Spleen (tissue), 11 donors: ENCODE data around the gene MOV10. TPM values are rescaled to one million over a fixed set of nuclear protein-coding genes. Genes with fewer than 3 reads are reported as not detected.

Experiments
- DNase-seq: peaks from one replicate; pipeline ENCODE4 v3.0.0-alpha.2; 2020
- H3K27ac ChIP-seq, 8 donors: fragments of 200-600 bp; sonication (generic) in 7 of 8; 1 replicate in 4 of 8; 2 replicates in 4 of 8; pipeline versions ENCODE4 v1.5.0 to v1.8.0; 2016 to 2021; ENCODE audit warnings: inconsistent platforms in 4 of 8, mild to moderate bottlenecking in 4 of 8, moderate library complexity in 1 of 8
- H3K27me3 ChIP-seq, 7 donors: fragments of 200-600 bp; sonication (generic) in 6 of 7; replicated peaks in 1 of 7; 1 replicate in 4 of 7; 2 replicates in 3 of 7; pipeline versions ENCODE4 v1.5.0 to v1.8.0; 2016 to 2021; ENCODE audit warnings: inconsistent platforms in 3 of 7, mild to moderate bottlenecking in 1 of 7
- H3K36me3 ChIP-seq, 6 donors: fragments of 200-600 bp; sonication (generic) in 5 of 6; 1 replicate in 4 of 6; 2 replicates in 2 of 6; pipeline versions ENCODE4 v1.5.0 to v1.8.0; 2016 to 2021; ENCODE audit warnings: inconsistent platforms in 2 of 6
- H3K4me1 ChIP-seq, 6 donors: fragments of 200-600 bp; sonication (generic) in 5 of 6; 1 replicate in 3 of 6; 2 replicates in 3 of 6; pipeline versions ENCODE4 v1.5.0 to v1.8.0; 2016 to 2021; ENCODE audit warnings: inconsistent platforms in 3 of 6
- H3K4me3 ChIP-seq, 8 donors: fragments of 200-600 bp; sonication (generic) in 7 of 8; 1 replicate in 4 of 8; 2 replicates in 4 of 8; pipeline versions ENCODE4 v1.5.0 to v1.8.0; 2016 to 2021; ENCODE audit warnings: inconsistent platforms in 4 of 8, mild to moderate bottlenecking in 4 of 8, moderate library complexity in 2 of 8
- H3K9me3 ChIP-seq, 8 donors: fragments of 200-600 bp; sonication (generic) in 7 of 8; 1 replicate in 4 of 8; 2 replicates in 4 of 8; pipeline versions ENCODE4 v1.5.0 to v1.8.0; 2016 to 2021; ENCODE audit warnings: inconsistent platforms in 4 of 8
- CTCF ChIP-seq, 11 experiments: fragments of 200-600 bp in 7 of 11; fragments of 450-650 bp in 4 of 11; sonication (generic) in 4 of 11; IDR thresholded peaks in 8 of 11; conservative IDR thresholded peaks in 3 of 11; 1 replicate in 7 of 11; 2 replicates in 4 of 11; pipeline versions ENCODE4 v1.4.0 to v1.8.0; 2016 to 2021; ENCODE audit warnings: antibody characterized with exemption in 11 of 11, inconsistent platforms in 4 of 11, mild to moderate bottlenecking in 1 of 11
- POLR2A ChIP-seq, 3 donors: fragments of 450-650 bp; IDR thresholded peaks; one replicate each; pipeline ENCODE4 v1.5.1; 2017; ENCODE audit warnings: antibody characterized with exemption in 3 of 3, mild to moderate bottlenecking in 1 of 3
- POLR2AphosphoS5 ChIP-seq, 3 donors: sonication (generic); formaldehyde crosslinking; IDR thresholded peaks; one replicate each; pipeline ENCODE4 v1.5.1; 2017; ENCODE audit warnings: antibody characterized with exemption in 3 of 3
- WGBS, 5 donors: extraction: QIAGEN DNeasy Blood & Tissue Kit in 3 of 5; methylation state at CpG; one replicate each; pipeline versions ENCODE4 v1.1.5 to v1.1.7; 2013 to 2018; 5-methylcytosine and 5-hydroxymethylcytosine counted together
- intact Hi-C: fragments of 100-400 bp; cut with DNase I; formaldehyde crosslinking; loops from one replicate; pipeline ENCODE4 v1.15.0; 2023; ENCODE audit warnings: low total_unique reads
- polyA plus RNA-seq, 3 donors: library from polyadenylated mRNA; stranded (reverse); fragments of 200-250 nt; gene quantifications; one replicate each; pipeline ENCODE4 v1.2.1, GENCODE V29; 2013
- total RNA-seq, 7 donors: library from RNA; depleted of rRNA in 3 of 7; stranded (reverse); fragments of >200 nt in 3 of 7; fragmentation: NEBNext Ultra II Directional in 4 of 7; extraction: Animal tissue kit (Norgen Biotek cat#: 25700) in 4 of 7; gene quantifications; one replicate each; pipeline versions ENCODE4 v1.1.0 to v1.2.1, GENCODE V29; 2016 to 2021
- donor health status: healthy with polysubstance abuse.
- donor health status: DM: no; HTN: no; CAD: no; lungs with moderate emphysema.
- donor health status: DM: no; HTN: no; CAD: no.
- donor health status: Bipolar disorder and iron deficiency.
- donor health status: healthy.
- donor health status: DM: no; HTN: no; CAD: no.
- donor health status: DM: yes; HTN: yes; CAD: no.

The MOV10 gene
- total and polyA plus RNA-seq, 10 donors = 23.5 to 92.3 (median 59.0) TPM

DNA sequence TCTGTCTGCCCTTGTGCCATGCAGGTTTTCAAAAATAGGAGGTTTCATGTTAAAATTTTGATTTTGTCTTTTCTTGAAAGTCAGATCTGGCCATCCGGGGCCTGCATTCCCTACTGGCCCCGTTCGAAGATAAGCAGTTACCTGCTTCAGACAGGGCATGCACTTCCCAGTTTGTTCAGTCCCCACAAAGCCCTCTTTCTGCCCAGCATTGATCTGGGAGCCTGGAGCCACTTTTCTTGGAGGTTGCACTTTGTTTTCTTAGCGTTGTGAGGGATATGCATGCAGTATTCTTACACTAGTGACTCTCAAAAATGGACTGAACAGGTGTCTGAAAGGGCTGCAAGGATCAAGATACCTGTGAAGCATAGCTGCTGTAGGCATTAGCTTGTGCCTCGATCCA, 11.5 kb downstream of the MOV10 start:
- Histone ChIP-seq H3K4me3 (no peak overlapping the region), H3K27me3 (no peaks in the 10 kb centered on the region), H3K36me3 (peaks cover 0 to 34% (median 13%) of the 10 kb centered on the region in 6 donors), H3K9me3 (no peaks in the 10 kb centered on the region), H3K27ac (no peak overlapping the region), H3K4me1 (peaks cover 0 to 29% (median 7%) of the 10 kb centered on the region in 6 donors)
- DNase-seq = no peak
- TF ChIP-seq CTCF (IDR thresholded peaks at IDR 0.05 in 8 of 11, conservative IDR thresholded peaks at IDR 0.05 in 3 of 11) = no peak
- no peak for TF ChIP-seq POLR2A (IDR thresholded peaks at IDR 0.05)
- TF ChIP-seq POLR2AphosphoS5 (IDR thresholded peaks at IDR 0.05) = no peak
- WGBS, 5 donors = 86 to 95% (median 94%) methylated on average over 4 to 5 of the region's 5 CpGs
- intact Hi-C loops = no loop called here

DNA sequence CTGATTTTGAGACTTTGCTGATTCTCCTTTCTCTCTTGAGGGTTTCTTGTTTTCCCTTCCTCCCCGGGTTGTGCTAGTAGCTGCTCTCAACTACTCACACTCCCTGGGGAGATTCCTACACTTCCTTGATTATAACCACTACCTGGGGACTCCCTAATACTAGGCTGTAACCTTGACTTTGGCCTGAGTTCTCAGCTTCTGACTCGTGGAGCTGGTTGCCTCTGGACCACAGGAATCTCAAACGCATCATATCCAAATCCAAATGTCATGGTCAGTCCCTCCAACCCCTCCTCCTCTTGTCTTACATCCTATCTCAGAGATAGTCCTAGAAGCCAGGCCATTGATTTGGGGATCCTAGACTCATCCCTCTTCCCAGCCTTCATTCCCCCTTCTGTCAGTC, 12.0 kb downstream of the MOV10 start:
- Histone ChIP-seq H3K4me1 (peaks cover 0 to 29% (median 7%) of the 10 kb centered on the region in 6 donors), H3K27ac (no peak overlapping the region), H3K9me3 (no peaks in the 10 kb centered on the region), H3K36me3 (peaks cover 0 to 39% (median 17%) of the 10 kb centered on the region in 6 donors), H3K27me3 (no peaks in the 10 kb centered on the region), H3K4me3 (no peak overlapping the region)
- no peak for DNase-seq
- intact Hi-C loops = no loop called here
- 53 to 72% (median 64%) methylated on average over 3 of the region's 3 CpGs for WGBS, 5 donors
- TF ChIP-seq CTCF (IDR thresholded peaks at IDR 0.05 in 8 of 11, conservative IDR thresholded peaks at IDR 0.05 in 3 of 11) = no peak
- TF ChIP-seq POLR2AphosphoS5 (IDR thresholded peaks at IDR 0.05) = no peak
- no peak for TF ChIP-seq POLR2A (IDR thresholded peaks at IDR 0.05)

DNA sequence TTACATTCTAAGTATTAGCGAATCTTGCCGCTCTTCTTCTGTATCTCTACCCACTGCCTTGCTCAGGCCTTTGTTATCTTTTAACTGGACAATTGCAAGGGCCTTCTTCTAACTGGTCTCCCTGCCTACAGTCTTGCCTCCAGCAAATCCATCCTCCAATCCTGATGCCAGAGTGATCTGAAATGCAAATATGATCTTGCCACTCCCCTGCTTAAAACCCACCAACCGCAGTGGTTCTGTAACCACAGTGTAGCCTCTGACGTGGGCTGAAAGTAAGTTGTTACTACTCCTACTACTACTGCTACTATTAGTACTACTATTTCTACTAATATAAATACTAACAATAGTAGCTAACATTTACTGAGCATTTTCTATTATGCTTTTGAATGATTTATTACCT, 12.4 kb downstream of the MOV10 start:
- no peaks in the 10 kb centered on the region for H3K27me3 ChIP-seq
- H3K4me1 ChIP-seq = peaks cover 0 to 29% (median 7%) of the 10 kb centered on the region in 6 donors
- WGBS, 5 donors = 81 to 90% (median 86%) methylated on average over 4 of the region's 4 CpGs
- H3K9me3 ChIP-seq = no peaks in the 10 kb centered on the region
- H3K27ac ChIP-seq = peak overlapping the region in 1 of 8 donors; percentile 21
- H3K36me3 ChIP-seq = peaks cover 0 to 44% (median 21%) of the 10 kb centered on the region in 6 donors
- H3K4me3 ChIP-seq = no peak overlapping the region
- DNase-seq = no peak
- TF ChIP-seq CTCF (IDR thresholded peaks at IDR 0.05 in 8 of 11, conservative IDR thresholded peaks at IDR 0.05 in 3 of 11) (no peak), POLR2A (IDR thresholded peaks at IDR 0.05) (no peak), POLR2AphosphoS5 (IDR thresholded peaks at IDR 0.05) (no peak)
- intact Hi-C loops = no loop called here

DNA sequence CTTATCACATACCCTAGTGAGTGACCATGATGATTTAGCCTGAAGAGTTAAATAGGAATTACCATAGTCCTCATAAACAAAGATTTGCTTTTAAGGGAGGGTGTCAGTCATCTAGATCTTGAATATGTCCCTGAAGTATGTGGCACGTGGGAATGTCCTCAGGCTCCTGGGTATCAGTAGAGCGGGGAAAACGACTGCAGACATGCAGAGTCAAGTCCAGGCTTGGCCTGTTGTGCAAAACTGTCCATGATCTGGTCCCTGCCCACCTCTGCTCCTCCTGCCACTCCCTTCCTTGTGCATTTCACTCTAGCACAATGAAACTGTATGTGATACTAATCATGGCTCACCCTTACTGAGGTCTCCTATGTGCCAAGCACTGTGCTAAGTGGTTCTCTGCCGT, 12.9 kb downstream of the MOV10 start:
- H3K27ac ChIP-seq = peak overlapping the region in 1 of 8 donors; percentile 21

More for the DNA sequence above, 12.9 kb downstream of the MOV10 start:
- 82 to 86% (median 82%) methylated on average over 4 of the region's 4 CpGs for WGBS, 5 donors
- DNase-seq = no peak
- Histone ChIP-seq H3K4me3 (no peak overlapping the region), H3K9me3 (no peaks in the 10 kb centered on the region), H3K4me1 (peaks cover 0 to 29% (median 7%) of the 10 kb centered on the region in 6 donors), H3K27me3 (no peaks in the 10 kb centered on the region), H3K36me3 (peaks cover 0 to 49% (median 25%) of the 10 kb centered on the region in 6 donors)
- intact Hi-C loops = no loop called here
- TF ChIP-seq POLR2AphosphoS5 (IDR thresholded peaks at IDR 0.05) = no peak
